GM10248 (cell line): ENCODE results near the gene ENOX1.

Source experiments
- CTCF ChIA-PET: fragments of 300-600 bp; sonication (Branson Sonifier 250); formaldehyde crosslinking; extraction: SDS; loops from one replicate; lab custom pipeline; 2021; ENCODE audit warnings: antibody characterized with exemption; lab: Yijun Ruan, JAX
- POLR2A ChIA-PET: fragments of 350-650 bp; sonication (Branson Sonifier 250); formaldehyde crosslinking; extraction: SDS; loops from one replicate; lab custom pipeline; 2020; ENCODE audit warnings: antibody characterized with exemption; lab: Yijun Ruan, JAX
- DNase-seq: peaks from one replicate; pipeline ENCODE4 v3.0.0; 2012; ENCODE audit errors: extremely low spot score
- TF ChIP-seq, protein P1 (sequence below): IDR thresholded peaks from 2 replicates; pipeline ENCODE4 v1.5.1; 2012; ENCODE audit warnings: mild to moderate bottlenecking, low read depth; ENCODE audit errors: extremely low read depth, missing control alignments, control extremely low read depth

The ENOX1 gene

DNA sequence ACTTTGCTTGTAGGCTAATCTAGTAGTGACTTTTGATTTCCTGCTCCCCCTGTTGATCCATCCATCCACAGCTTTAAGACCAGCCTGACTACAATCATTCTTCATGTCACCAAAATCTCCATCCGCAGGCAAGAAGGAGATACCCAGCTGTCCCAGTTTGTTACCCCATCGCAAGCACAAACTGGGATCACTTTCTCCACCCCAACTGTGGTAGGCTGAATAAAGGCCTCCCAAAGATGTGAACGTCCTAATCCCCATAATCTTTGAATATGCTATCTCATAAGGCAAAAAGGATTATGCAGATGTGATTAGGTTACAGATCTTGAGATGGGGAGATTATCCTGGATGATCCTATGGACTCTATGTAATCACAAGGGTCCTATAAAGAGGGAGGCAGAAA lies 202.0 kb downstream of the ENOX1 start:
- no peak for DNase-seq
- TF ChIP-seq, protein P1, sequence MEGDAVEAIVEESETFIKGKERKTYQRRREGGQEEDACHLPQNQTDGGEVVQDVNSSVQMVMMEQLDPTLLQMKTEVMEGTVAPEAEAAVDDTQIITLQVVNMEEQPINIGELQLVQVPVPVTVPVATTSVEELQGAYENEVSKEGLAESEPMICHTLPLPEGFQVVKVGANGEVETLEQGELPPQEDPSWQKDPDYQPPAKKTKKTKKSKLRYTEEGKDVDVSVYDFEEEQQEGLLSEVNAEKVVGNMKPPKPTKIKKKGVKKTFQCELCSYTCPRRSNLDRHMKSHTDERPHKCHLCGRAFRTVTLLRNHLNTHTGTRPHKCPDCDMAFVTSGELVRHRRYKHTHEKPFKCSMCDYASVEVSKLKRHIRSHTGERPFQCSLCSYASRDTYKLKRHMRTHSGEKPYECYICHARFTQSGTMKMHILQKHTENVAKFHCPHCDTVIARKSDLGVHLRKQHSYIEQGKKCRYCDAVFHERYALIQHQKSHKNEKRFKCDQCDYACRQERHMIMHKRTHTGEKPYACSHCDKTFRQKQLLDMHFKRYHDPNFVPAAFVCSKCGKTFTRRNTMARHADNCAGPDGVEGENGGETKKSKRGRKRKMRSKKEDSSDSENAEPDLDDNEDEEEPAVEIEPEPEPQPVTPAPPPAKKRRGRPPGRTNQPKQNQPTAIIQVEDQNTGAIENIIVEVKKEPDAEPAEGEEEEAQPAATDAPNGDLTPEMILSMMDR, result no peak
- CTCF ChIA-PET, result interaction anchor here (1.0 to 1.4 kb wide), 2 partner anchors 9 to 44 kb away, joined by 3 to 4 read pairs; no protein-coding TSS in a partner anchor
- POLR2A ChIA-PET, result no interaction called here

DNA sequence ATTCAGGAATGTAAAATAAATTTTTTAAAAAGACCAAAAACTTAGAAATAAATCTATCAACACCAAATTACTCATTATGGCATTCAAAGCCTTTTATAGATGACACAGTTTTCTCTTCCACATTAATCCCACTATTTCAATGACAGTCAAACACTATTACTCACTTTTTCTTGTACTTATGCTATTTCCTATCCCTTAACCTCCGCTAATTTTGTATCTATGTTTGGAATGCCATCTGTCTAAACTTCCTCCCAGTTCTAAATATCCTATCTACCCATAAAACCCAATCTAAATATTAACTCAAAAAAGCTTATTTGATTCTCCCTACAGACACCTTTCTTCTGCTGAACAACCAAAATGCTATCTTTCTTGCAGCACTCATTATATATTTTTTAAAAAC lies 203.5 kb downstream of the ENOX1 start:
- CTCF ChIA-PET, result interaction anchor here (1.4 kb wide), 1 partner anchor 10 kb away, joined by 3 read pairs; no protein-coding TSS in a partner anchor
- POLR2A ChIA-PET, result no interaction called here
- TF ChIP-seq, protein P1, result no peak
- DNase-seq, result no peak

DNA sequence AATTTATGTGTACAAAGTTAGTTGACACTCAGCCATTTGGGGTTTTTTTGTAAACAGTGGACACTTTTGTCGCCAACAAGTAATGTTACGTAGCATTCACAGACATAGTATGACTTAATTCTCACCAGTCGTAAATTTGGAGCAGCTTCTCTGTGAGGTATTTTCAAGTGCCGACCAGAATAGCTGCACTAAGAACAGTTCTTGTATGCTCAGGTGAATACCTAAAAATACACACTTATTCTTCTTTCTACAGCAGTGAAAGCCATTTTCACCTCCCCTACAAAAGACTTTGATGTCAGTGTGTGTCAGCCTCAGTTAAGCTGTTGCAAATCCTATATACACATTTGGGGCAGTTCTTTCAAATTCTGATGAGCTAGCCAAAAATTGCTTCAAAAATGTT lies 206.5 kb downstream of the ENOX1 start:
- CTCF ChIA-PET, result no interaction called here
- TF ChIP-seq, protein P1, result no peak
- POLR2A ChIA-PET, result no interaction called here
- no peak for DNase-seq

DNA sequence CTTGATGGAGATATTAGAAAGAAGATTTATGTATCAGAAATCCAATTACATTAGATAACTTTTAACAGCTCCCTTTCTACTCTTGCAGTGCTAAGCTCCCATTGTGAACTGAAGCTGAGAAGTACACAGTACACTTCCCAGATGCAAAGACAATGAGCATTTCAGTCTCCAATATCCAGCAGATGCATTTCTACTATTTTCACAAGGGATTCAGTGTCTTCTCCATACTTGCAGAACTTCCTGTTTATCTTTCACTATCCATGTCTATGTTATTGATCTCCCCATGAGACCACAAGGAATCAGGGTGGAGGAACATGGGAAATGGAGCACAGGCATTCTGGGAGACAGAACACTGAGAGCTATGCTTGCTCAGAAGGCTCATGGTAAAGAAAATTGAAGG lies 207.5 kb downstream of the ENOX1 start:
- TF ChIP-seq, protein P1, result no peak
- POLR2A ChIA-PET, result no interaction called here
- DNase-seq, result no peak
- CTCF ChIA-PET, result interaction anchor here (2.1 kb wide), 1 partner anchor 8 kb away, joined by 6 read pairs; no protein-coding TSS in a partner anchor

DNA sequence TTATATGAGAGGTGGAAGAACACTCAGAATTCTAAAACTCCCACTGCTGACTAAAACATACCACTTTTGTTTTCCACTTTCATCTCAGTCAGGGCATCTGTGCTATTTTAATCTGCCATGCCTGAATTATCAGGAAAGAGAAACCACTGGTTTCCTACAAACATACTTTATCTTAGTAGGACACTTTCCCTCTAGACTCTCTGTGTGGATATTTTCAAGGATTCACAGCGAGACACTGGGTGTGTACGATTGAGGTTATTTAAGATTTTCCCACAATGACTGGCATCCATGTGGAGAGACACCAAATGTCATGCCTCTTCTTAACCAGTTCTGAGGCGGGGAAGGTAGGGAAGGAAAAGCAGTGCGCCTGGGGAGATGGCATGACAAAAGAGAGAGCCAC lies 212.2 kb downstream of the ENOX1 start:
- DNase-seq, result no peak
- TF ChIP-seq, protein P1, result no peak
- POLR2A ChIA-PET, result no interaction called here
- CTCF ChIA-PET, result no interaction called here

DNA sequence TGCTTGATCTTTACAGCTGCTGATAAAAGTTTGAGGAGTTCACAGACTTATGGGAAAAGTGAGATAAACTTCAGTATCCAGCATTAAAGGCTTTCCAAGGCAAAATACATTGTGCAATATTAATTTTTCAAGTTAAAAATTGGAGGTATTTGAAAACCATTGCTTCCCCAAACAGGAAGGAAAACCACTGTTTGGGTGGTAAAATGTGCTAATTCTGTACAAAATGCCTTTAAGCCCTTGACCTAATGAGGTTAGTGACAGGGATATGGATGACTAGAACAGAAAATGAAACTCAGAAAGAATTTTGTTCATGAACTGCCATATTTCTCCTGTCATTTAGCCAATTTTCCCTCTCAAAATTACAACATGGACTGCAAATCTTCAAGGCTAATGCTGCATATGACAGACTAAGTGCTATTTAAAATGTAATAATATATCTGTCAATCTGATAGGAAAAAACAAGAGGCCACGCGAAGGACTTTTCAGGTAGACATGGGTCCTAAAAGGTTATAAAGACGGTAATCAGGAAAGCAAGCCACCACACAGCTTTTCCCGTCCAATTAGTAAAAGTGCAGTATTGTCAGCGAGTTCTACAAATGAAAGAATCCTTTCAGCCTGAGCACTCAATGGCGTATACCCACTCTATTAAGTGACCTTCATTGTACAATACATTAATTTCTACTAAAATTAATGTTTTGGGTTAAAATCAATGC lies 212.8 kb downstream of the ENOX1 start:
- ChIA-PET CTCF (no interaction called here), POLR2A (no interaction called here)
- no peak for DNase-seq
- TF ChIP-seq, protein P1, result no peak
